GM20000 (cell line): Measurements from ENCODE around the gene FHIT.

ENCODE experiments used
- DNase-seq: peaks from one replicate; pipeline ENCODE4 v3.0.0; 2012; ENCODE audit warnings: low spot score
- CTCF ChIP-seq: IDR thresholded peaks from 2 replicates; pipeline ENCODE4 v1.5.1; 2012; ENCODE audit warnings: mild to moderate bottlenecking, control low read depth; ENCODE audit errors: extremely low read depth, missing control alignments

Gene FHIT

GRCh38 chr3:59772416-59773408 is 1478.5 kb downstream of the FHIT start:
- no peak for DNase-seq
- no peak for TF ChIP-seq CTCF

GRCh38 chr3:59771768-59772181 is 1479.5 kb downstream of the FHIT start:
- no peak for DNase-seq

GRCh38 chr3:59769127-59769750 is 1482.0 kb downstream of the FHIT start:
- no peak for TF ChIP-seq CTCF
- no peak for DNase-seq

More at GRCh38 chr3:59771768-59772181, 1479.5 kb downstream of the FHIT start:
- no peak for TF ChIP-seq CTCF

- TF ChIP-seq CTCF, result no peak
- DNase-seq, result no peak
These were observed 1484.9 kb downstream of the FHIT start for GRCh38 chr3:59766200-59766872.

- TF ChIP-seq CTCF, result no peak
These were observed 1487.1 kb downstream of the FHIT start for GRCh38 chr3:59764171-59764570.

GRCh38 chr3:59762941-59763340 is 1488.3 kb downstream of the FHIT start:
- no peak for DNase-seq
- no peak for TF ChIP-seq CTCF

More at GRCh38 chr3:59764171-59764570, 1487.1 kb downstream of the FHIT start:
- DNase-seq, result no peak
